ENCODE measurements around the gene INPP5D. TPM values are rescaled to one million over a fixed set of nuclear protein-coding genes. Genes with fewer than 3 reads are reported as not detected.

Gene INPP5D
- total RNA-seq, 1 experiment from 2014 or later: 2.3 TPM

DNA sequence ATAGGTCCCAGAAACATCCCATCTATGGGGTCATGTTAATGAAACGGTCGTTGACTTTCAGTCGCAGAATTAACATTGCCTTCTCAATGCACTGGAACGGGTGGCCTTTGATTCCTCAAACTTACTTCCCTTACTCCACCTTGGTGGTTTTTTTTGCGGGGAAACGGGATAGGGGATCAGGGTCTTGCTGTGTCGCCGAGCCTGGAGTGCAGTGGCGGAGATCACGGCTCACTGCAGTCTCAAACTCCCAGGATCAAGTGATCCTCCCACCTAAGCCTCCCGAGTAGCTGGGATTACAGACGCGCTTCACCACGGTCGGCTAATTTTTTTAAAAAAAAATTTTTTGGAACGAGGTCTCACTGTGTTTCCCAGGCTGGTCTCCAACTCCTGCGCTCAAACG is 192.1 kb downstream of the INPP5D start:
- H3K36me3 ChIP-seq (ENCODE audit: insufficient read depth, low read length, poor library complexity, severe bottlenecking): peaks cover 25% of the 10 kb centered on the region
- peak; percentile 15 for DNase-seq (ENCODE audit: low spot score)
- no peaks in the 10 kb centered on the region for H3K9me3 ChIP-seq (ENCODE audit: low read depth, low read length, poor library complexity, severe bottlenecking)
- ChIA-PET POLR2A (ENCODE audit: low non-redundant PET) (no interaction called here), CTCF (no interaction called here)
- no TSS peak for BruUV-seq (replicated peaks)
- intact Hi-C loops (cut with micrococcal nuclease; ENCODE audit: unreplicated experiment): loop anchor here (2.0 to 5.0 kb wide), 2 partner anchors 191 to 400 kb away; no protein-coding TSS in a partner anchor
- TF ChIP-seq EZH2 (IDR thresholded peaks at IDR 0.05; ENCODE audit: borderline replicate concordance, low read depth, low read length, poor library complexity, severe bottlenecking): no peak
- TF ChIP-seq, protein P1, sequence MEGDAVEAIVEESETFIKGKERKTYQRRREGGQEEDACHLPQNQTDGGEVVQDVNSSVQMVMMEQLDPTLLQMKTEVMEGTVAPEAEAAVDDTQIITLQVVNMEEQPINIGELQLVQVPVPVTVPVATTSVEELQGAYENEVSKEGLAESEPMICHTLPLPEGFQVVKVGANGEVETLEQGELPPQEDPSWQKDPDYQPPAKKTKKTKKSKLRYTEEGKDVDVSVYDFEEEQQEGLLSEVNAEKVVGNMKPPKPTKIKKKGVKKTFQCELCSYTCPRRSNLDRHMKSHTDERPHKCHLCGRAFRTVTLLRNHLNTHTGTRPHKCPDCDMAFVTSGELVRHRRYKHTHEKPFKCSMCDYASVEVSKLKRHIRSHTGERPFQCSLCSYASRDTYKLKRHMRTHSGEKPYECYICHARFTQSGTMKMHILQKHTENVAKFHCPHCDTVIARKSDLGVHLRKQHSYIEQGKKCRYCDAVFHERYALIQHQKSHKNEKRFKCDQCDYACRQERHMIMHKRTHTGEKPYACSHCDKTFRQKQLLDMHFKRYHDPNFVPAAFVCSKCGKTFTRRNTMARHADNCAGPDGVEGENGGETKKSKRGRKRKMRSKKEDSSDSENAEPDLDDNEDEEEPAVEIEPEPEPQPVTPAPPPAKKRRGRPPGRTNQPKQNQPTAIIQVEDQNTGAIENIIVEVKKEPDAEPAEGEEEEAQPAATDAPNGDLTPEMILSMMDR (conservative IDR thresholded peaks at IDR 0.05; ENCODE audit: low read depth, low read length): no peak
- peak overlapping the region; percentile 96 for H3K4me3 ChIP-seq (ENCODE audit: low read depth, low read length, poor library complexity, severe bottlenecking)
- H3K27me3 ChIP-seq (replicated peaks; ENCODE audit: insufficient read depth, low read depth, low read length, poor library complexity): no peaks in the 10 kb centered on the region
- peaks cover 4% of the 10 kb centered on the region for H3K4me1 ChIP-seq (ENCODE audit: insufficient read depth, low read length, poor library complexity, severe bottlenecking)
- H3K27ac ChIP-seq (ENCODE audit: low read depth, low read length, poor library complexity, severe bottlenecking): peak overlapping the region; percentile 84

DNA sequence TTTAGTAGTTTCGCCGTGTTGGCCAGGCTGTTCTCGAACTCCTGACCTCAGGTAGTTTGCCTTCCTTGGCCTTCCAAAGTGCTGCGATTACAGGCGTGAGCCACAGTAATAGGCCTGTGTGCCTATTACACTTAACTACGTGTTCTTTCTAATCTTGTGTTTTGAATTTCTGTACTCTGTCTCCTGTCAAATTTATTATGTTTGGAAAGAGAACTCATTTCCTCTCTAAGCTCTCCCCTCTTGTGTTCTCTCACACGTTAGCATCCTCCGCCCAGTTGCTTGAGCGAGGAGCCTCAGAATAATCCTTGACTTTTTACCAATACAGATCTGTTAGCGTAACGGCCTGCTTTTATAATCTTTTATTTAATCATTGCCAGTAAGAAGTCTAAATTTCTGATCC is 195.0 kb downstream of the INPP5D start:
- Histone ChIP-seq H3K4me3 (ENCODE audit: low read depth, low read length, poor library complexity, severe bottlenecking) (no peak overlapping the region), H3K4me1 (ENCODE audit: insufficient read depth, low read length, poor library complexity, severe bottlenecking) (peaks cover 4% of the 10 kb centered on the region), H3K27me3 (replicated peaks; ENCODE audit: insufficient read depth, low read depth, low read length, poor library complexity) (no peaks in the 10 kb centered on the region), H3K27ac (ENCODE audit: low read depth, low read length, poor library complexity, severe bottlenecking) (no peak overlapping the region), H3K36me3 (ENCODE audit: insufficient read depth, low read length, poor library complexity, severe bottlenecking) (peaks cover 46% of the 10 kb centered on the region), H3K9me3 (ENCODE audit: low read depth, low read length, poor library complexity, severe bottlenecking) (no peaks in the 10 kb centered on the region)
- CTCF ChIA-PET: no interaction called here
- DNase-seq (ENCODE audit: low spot score): no peak
- intact Hi-C loops (cut with micrococcal nuclease; ENCODE audit: unreplicated experiment): no loop called here
- no peak for TF ChIP-seq EZH2 (IDR thresholded peaks at IDR 0.05; ENCODE audit: borderline replicate concordance, low read depth, low read length, poor library complexity, severe bottlenecking)
- TF ChIP-seq, protein P1 (conservative IDR thresholded peaks at IDR 0.05; ENCODE audit: low read depth, low read length): no peak
- BruUV-seq (replicated peaks): no TSS peak
- POLR2A ChIA-PET (ENCODE audit: low non-redundant PET): no interaction called here

DNA sequence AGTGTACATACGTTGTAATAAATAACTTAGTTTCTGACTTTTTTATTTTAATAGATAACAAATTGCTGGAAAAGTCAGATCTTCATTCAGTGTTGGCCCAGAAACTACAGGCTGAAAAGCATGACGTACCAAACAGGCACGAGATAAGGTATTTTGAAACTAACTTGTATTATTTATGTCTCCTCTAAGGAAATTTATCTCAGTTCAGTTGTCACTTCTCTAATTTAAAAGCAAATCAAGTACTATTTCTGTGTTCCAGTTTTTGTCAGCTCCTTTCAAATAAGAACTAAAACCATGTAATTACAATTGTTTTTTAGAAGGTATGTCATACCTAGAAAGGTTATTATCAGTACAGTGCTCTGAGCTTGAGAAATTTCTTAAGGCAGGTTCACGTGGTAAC is 195.9 kb downstream of the INPP5D start:
- intact Hi-C loops (cut with micrococcal nuclease; ENCODE audit: unreplicated experiment): no loop called here
- DNase-seq (ENCODE audit: low spot score): no peak
- Histone ChIP-seq H3K36me3 (ENCODE audit: insufficient read depth, low read length, poor library complexity, severe bottlenecking) (peaks cover 47% of the 10 kb centered on the region), H3K27ac (ENCODE audit: low read depth, low read length, poor library complexity, severe bottlenecking) (no peak overlapping the region), H3K4me3 (ENCODE audit: low read depth, low read length, poor library complexity, severe bottlenecking) (no peak overlapping the region), H3K4me1 (ENCODE audit: insufficient read depth, low read length, poor library complexity, severe bottlenecking) (peaks cover 4% of the 10 kb centered on the region), H3K27me3 (replicated peaks; ENCODE audit: insufficient read depth, low read depth, low read length, poor library complexity) (no peaks in the 10 kb centered on the region), H3K9me3 (ENCODE audit: low read depth, low read length, poor library complexity, severe bottlenecking) (no peaks in the 10 kb centered on the region)
- POLR2A ChIA-PET (ENCODE audit: low non-redundant PET): no interaction called here
- TF ChIP-seq, protein P1 (conservative IDR thresholded peaks at IDR 0.05; ENCODE audit: low read depth, low read length): no peak
- TF ChIP-seq EZH2 (IDR thresholded peaks at IDR 0.05; ENCODE audit: borderline replicate concordance, low read depth, low read length, poor library complexity, severe bottlenecking): no peak
- BruUV-seq (replicated peaks): no TSS peak
- CTCF ChIA-PET: no interaction called here

Other genes starting within 250 kb of the INPP5D start
- gene SNORC, start 190.1 kb upstream of the INPP5D start, total RNA-seq (2021): 4.6 and 4.7 TPM in 2 replicates
- gene NGEF, start 47.1 kb upstream of the INPP5D start, total RNA-seq (2021): 0.57 and 0.69 TPM in 2 replicates
- gene NEU2, start 27.7 kb upstream of the INPP5D start, total RNA-seq (2021): not detected in 2 replicates
- 38.2 and 43.2 TPM in 2 replicates for gene ATG16L1, start 191.3 kb downstream of the INPP5D start, total RNA-seq (2021)
- 1.3 and 2.4 TPM in 2 replicates for gene SAG, start 247.5 kb downstream of the INPP5D start, total RNA-seq (2021)

All from A673 (cell line).